Endodermal cell (in vitro differentiated cells): ENCODE measurements around the gene GALNT16. TPM values are rescaled to one million over a fixed set of nuclear protein-coding genes. Genes with fewer than 3 reads are reported as not detected.

Source experiments
- DNase-seq: peaks from one replicate; pipeline ENCODE4 v3.0.0-alpha.2; 2017
- H3K27ac ChIP-seq: 2 replicates; pipeline ENCODE4 v1.5.1; 2013; ENCODE audit warnings: mild to moderate bottlenecking, low read depth, low read length, moderate library complexity
- H3K27me3 ChIP-seq: 2 replicates; pipeline ENCODE4 v1.6.1; 2013; ENCODE audit warnings: mild to moderate bottlenecking, low read length, moderate library complexity; ENCODE audit not compliant: insufficient read depth, control insufficient read depth, poor library complexity, severe bottlenecking
- H3K36me3 ChIP-seq: 2 replicates; pipeline ENCODE4 v1.7.0; 2013; ENCODE audit warnings: mild to moderate bottlenecking, low read length, moderate library complexity; ENCODE audit not compliant: control insufficient read depth, insufficient read depth
- H3K4me1 ChIP-seq: one replicate; pipeline ENCODE4 v1.7.0; 2013; ENCODE audit warnings: low read length; ENCODE audit not compliant: control insufficient read depth, insufficient read depth
- H3K4me3 ChIP-seq: 2 replicates; pipeline ENCODE4 v1.5.1; 2013; ENCODE audit warnings: mild to moderate bottlenecking, low read length, moderate library complexity
- H3K9ac ChIP-seq: 2 replicates; pipeline ENCODE4 v1.6.1; 2013; ENCODE audit warnings: mild to moderate bottlenecking, low read length, moderate library complexity; ENCODE audit not compliant: poor library complexity, severe bottlenecking; ENCODE audit errors: extremely low read depth
- H3K9me3 ChIP-seq: 2 replicates; pipeline ENCODE4 v1.6.1; 2013; ENCODE audit warnings: mild to moderate bottlenecking, low read length, moderate library complexity; ENCODE audit not compliant: control insufficient read depth
- H3K27ac Mint-ChIP-seq: 2 replicates; pipeline ENCODE4 v1.8.0; 2020; ENCODE audit warnings: mixed read lengths
- H3K27me3 Mint-ChIP-seq: 2 replicates; pipeline ENCODE4 v1.8.0; 2021; ENCODE audit warnings: mild to moderate bottlenecking, mixed read lengths; ENCODE audit not compliant: insufficient read depth
- H3K36me3 Mint-ChIP-seq: 2 replicates; pipeline ENCODE4 v1.8.0; 2020; ENCODE audit warnings: low read depth, mixed read lengths
- H3K4me1 Mint-ChIP-seq: 2 replicates; pipeline ENCODE4 v1.8.0; 2020; ENCODE audit warnings: mixed read lengths
- H3K4me3 Mint-ChIP-seq: 2 replicates; pipeline ENCODE4 v1.8.0; 2020; ENCODE audit warnings: mild to moderate bottlenecking, moderate library complexity, mixed read lengths
- H3K9me3 Mint-ChIP-seq: 2 replicates; pipeline ENCODE4 v1.8.0; 2020; ENCODE audit warnings: mild to moderate bottlenecking, mixed read lengths
- WGBS, 2 experiments: methylation state at CpG; one replicate each; pipeline versions ENCODE4 v1.1.5 to v1.1.7; 2013; ENCODE audit warnings: missing lambda C conversion rate in 2 of 2, mixed read lengths in 1 of 2; ENCODE audit not compliant: insufficient coverage in 1 of 2, insufficient read length in 1 of 2; 5-methylcytosine and 5-hydroxymethylcytosine counted together
- total RNA-seq, 2 donors: library from RNA; stranded (reverse); fragmentation: NEBNext Ultra II Directional in 1 of 2; extraction: Animal tissue kit (Norgen Biotek cat#: 25700) in 1 of 2; gene quantifications; 2 replicates in 1 of 2; 3 replicates in 1 of 2; pipeline ENCODE4 v1.2.1, GENCODE V29; 2021
- TF ChIP-seq, protein P1 (sequence below): fragments of 200-600 bp; sonication (generic); conservative IDR thresholded peaks from 2 replicates; pipeline ENCODE4 v1.5.0; 2021; ENCODE audit warnings: antibody characterized with exemption, mild to moderate bottlenecking

GALNT16 gene
- total RNA-seq, 2 donors from 2014 or later = 2.2 to 8.0 TPM

GRCh38 chr14:69231486-69231885 lies 28.5 kb upstream of the GALNT16 start:
- peaks cover 2% of the 10 kb centered on the region for H3K4me1 Mint-ChIP-seq
- H3K4me1 ChIP-seq = no peaks in the 10 kb centered on the region
- H3K27ac Mint-ChIP-seq = peak overlapping the region; percentile 17
- H3K9me3 ChIP-seq = no peaks in the 10 kb centered on the region
- H3K27ac ChIP-seq = no peak overlapping the region
- peaks cover 52% of the 10 kb centered on the region for H3K36me3 Mint-ChIP-seq
- no peak overlapping the region for H3K4me3 Mint-ChIP-seq
- H3K27me3 Mint-ChIP-seq = no peaks in the 10 kb centered on the region
- no peak for DNase-seq
- no peak overlapping the region for H3K4me3 ChIP-seq
- no peak overlapping the region for H3K9ac ChIP-seq
- H3K36me3 ChIP-seq = peaks cover 45% of the 10 kb centered on the region
- 81 to 88% methylated on average over 2 of the region's 2 CpGs for WGBS, 2 experiments
- H3K9me3 Mint-ChIP-seq = no peaks in the 10 kb centered on the region
- TF ChIP-seq, protein P1, sequence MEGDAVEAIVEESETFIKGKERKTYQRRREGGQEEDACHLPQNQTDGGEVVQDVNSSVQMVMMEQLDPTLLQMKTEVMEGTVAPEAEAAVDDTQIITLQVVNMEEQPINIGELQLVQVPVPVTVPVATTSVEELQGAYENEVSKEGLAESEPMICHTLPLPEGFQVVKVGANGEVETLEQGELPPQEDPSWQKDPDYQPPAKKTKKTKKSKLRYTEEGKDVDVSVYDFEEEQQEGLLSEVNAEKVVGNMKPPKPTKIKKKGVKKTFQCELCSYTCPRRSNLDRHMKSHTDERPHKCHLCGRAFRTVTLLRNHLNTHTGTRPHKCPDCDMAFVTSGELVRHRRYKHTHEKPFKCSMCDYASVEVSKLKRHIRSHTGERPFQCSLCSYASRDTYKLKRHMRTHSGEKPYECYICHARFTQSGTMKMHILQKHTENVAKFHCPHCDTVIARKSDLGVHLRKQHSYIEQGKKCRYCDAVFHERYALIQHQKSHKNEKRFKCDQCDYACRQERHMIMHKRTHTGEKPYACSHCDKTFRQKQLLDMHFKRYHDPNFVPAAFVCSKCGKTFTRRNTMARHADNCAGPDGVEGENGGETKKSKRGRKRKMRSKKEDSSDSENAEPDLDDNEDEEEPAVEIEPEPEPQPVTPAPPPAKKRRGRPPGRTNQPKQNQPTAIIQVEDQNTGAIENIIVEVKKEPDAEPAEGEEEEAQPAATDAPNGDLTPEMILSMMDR = no peak
- no peaks in the 10 kb centered on the region for H3K27me3 ChIP-seq

- Mint-ChIP-seq H3K4me1 (no peaks in the 10 kb centered on the region), H3K4me3 (no peak overlapping the region), H3K27me3 (no peaks in the 10 kb centered on the region), H3K27ac (no peak overlapping the region), H3K36me3 (peaks cover 59% of the 10 kb centered on the region), H3K9me3 (no peaks in the 10 kb centered on the region)
- Histone ChIP-seq H3K27ac (no peak overlapping the region), H3K9ac (no peak overlapping the region), H3K4me3 (no peak overlapping the region), H3K36me3 (peaks cover 52% of the 10 kb centered on the region), H3K4me1 (no peaks in the 10 kb centered on the region), H3K9me3 (no peaks in the 10 kb centered on the region), H3K27me3 (no peaks in the 10 kb centered on the region)
- TF ChIP-seq, protein P1 = no peak
- WGBS, 2 experiments = 100% methylated on average over 2 of the region's 3 CpGs; no CpG with 5 or more reads in 1 of the 2 experiments
- no peak for DNase-seq
Observed at GRCh38 chr14:69232388-69232787, 27.6 kb upstream of the GALNT16 start.

GRCh38 chr14:69234106-69234505 lies 25.9 kb upstream of the GALNT16 start:
- H3K36me3 Mint-ChIP-seq = peaks cover 69% of the 10 kb centered on the region
- Histone ChIP-seq H3K4me3 (no peak overlapping the region), H3K36me3 (peaks cover 62% of the 10 kb centered on the region), H3K4me1 (no peaks in the 10 kb centered on the region), H3K9me3 (no peaks in the 10 kb centered on the region), H3K9ac (no peak overlapping the region), H3K27ac (no peak overlapping the region), H3K27me3 (no peaks in the 10 kb centered on the region)
- no peak overlapping the region for H3K27ac Mint-ChIP-seq
- TF ChIP-seq, protein P1 = no peak
- H3K27me3 Mint-ChIP-seq = no peaks in the 10 kb centered on the region
- no peak for DNase-seq
- no peak overlapping the region for H3K4me3 Mint-ChIP-seq
- H3K4me1 Mint-ChIP-seq = peaks cover 4% of the 10 kb centered on the region
- no peaks in the 10 kb centered on the region for H3K9me3 Mint-ChIP-seq
